Epithelial cell of proximal tubule (primary cell): Measurements from ENCODE around the gene ANKRD27. TPM values are rescaled to one million over a fixed set of nuclear protein-coding genes. Genes with fewer than 3 reads are reported as not detected.

ENCODE experiments used
- DNase-seq: peaks from one replicate; pipeline ENCODE4 v3.0.0-alpha.2; 2011; ENCODE audit warnings: low read depth
- H3K4me3 ChIP-seq: 2 replicates; pipeline ENCODE4 v1.5.1; 2011; ENCODE audit warnings: low read depth, mild to moderate bottlenecking, low read length
- total RNA-seq: library from RNA; depleted of rRNA; stranded (reverse); fragments of >200 nt; gene quantifications from 2 replicates; pipeline ENCODE4 v1.2.3, GENCODE V29; 2015
- TF ChIP-seq, protein P1 (sequence below): conservative IDR thresholded peaks from 2 replicates; pipeline ENCODE4 v1.5.1; 2012; ENCODE audit warnings: low read depth, mild to moderate bottlenecking, low read length

ANKRD27 gene
- total RNA-seq, 1 donor from 2014 or later, result 18.2 TPM

DNA sequence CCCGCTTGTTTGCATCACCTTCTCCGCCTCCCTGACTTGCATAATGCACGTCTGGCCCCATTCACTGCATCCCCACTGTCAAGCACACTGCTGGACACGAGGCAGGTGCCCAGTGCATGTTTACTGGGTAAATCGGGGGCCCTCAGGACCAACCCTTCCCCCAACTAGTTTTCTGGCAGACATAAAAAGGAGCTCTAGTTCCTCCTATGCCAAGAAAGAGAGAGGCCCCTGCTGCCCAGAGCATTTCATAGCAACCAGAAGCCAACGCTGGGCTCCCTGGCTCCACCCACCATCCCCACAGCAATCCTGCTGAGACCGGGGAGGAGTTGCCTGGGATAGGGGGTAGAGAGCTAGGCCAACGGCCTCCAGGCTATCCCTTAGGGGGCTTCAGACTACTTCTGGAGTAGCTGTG, 23.2 kb downstream of the ANKRD27 start:
- TF ChIP-seq, protein P1, sequence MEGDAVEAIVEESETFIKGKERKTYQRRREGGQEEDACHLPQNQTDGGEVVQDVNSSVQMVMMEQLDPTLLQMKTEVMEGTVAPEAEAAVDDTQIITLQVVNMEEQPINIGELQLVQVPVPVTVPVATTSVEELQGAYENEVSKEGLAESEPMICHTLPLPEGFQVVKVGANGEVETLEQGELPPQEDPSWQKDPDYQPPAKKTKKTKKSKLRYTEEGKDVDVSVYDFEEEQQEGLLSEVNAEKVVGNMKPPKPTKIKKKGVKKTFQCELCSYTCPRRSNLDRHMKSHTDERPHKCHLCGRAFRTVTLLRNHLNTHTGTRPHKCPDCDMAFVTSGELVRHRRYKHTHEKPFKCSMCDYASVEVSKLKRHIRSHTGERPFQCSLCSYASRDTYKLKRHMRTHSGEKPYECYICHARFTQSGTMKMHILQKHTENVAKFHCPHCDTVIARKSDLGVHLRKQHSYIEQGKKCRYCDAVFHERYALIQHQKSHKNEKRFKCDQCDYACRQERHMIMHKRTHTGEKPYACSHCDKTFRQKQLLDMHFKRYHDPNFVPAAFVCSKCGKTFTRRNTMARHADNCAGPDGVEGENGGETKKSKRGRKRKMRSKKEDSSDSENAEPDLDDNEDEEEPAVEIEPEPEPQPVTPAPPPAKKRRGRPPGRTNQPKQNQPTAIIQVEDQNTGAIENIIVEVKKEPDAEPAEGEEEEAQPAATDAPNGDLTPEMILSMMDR, result no peak
- H3K4me3 ChIP-seq, result no peak overlapping the region

DNA sequence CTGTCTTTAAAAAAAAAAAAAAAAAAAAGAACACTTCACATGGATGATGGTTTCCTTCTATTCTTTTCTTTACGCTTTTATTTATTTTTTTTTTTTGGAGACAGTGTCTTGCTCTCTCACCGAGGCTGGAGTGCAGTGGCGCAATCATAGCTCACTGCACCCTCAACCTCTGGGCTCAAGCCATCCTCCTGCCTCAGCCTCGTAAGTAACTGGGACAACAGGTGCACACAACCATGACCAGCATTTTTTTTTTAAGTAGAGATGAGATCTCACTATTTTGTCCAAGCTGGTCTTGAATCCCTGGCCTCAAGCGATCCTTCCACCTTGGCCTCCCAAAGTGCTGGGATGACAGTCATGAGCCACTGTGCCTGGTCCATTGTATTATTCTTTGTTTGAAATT, 24.3 kb downstream of the ANKRD27 start:
- no peak for DNase-seq
- TF ChIP-seq, protein P1, result no peak
- H3K4me3 ChIP-seq, result no peak overlapping the region

More for the DNA sequence above, 23.2 kb downstream of the ANKRD27 start:
- DNase-seq, result no peak

DNA sequence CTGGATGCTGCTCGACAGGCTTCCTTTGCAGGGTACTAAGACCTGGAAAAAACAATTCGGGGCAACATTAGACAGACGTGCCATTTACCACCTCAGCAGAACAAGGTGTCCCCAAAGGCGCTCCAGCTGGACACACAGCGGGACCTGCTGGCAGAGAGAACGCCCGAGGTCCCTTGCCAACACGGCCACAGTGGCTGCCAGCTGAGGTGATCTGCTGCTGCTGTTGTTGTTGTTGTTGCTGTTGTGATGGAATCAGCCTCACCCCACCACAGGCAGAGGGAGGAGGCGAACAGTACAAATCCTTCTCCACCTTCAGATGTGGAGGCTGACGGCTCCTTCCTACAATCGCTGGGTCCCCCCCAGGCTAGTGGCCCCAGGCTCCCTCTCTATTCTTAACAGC, 25.2 kb downstream of the ANKRD27 start:
- TF ChIP-seq, protein P1, result no peak
- H3K4me3 ChIP-seq, result no peak overlapping the region
- no peak for DNase-seq

DNA sequence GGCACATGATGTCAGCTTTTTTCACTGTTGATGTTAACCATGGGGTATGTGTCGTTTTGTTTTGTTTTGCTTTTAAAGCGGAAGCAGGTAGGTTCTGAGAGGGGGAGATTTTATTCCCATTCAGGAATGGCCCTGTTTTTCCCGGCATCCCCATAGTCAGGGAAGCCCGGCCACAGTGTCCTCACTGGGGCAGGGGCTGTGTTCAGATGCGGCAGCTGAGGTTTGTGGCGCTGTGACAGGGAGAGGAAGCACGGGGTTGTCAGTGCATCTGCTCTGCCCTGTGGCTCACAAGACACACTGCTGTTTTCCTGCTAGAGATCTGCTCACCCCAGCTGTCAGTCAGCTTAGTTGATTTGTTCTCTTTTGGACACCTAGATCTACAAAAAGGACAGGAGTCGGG, 27.6 kb downstream of the ANKRD27 start:
- no peak for DNase-seq
- TF ChIP-seq, protein P1, result no peak
- no peak overlapping the region for H3K4me3 ChIP-seq

DNA sequence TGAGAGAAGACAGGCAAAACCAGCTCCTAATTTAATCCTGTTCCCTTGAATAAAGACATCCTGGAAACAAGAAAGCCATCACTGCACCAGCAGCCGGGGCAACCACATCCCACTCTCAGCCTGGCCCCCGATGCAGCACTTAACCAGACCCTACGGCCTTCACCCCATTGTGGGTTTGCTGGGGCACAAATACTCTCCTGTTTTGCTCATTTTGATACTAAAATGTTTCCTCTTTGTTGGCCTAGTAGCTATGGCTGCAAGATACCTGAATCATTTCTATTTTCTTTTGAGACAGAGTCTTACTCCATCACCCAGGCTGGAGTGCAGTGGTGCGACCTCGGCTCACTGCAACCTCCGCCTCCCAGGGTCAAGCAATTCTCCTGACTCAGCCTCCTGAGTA, 28.4 kb downstream of the ANKRD27 start:
- no peak overlapping the region for H3K4me3 ChIP-seq
- DNase-seq, result no peak
- TF ChIP-seq, protein P1, result no peak

DNA sequence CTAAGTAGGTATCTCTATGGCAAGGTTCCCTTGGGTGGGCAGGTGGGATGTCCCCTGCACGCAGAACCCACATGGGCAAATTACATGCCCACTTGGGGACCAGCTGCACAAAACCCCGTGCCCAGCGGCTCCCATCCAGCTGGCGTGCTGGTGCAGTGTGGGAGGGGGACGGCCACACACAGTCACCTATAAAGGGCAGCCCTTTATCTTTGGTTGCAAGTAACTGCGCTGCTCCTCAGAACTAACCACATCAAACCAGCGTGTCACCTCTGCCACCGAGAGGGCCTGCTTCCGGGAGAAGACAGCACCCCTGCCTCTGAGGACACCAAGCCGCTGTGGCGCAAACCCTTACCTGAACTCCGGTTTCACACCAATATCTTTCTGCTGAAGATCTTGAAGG, 32.2 kb downstream of the ANKRD27 start:
- TF ChIP-seq, protein P1, result no peak
- H3K4me3 ChIP-seq, result no peak overlapping the region
- no peak for DNase-seq

DNA sequence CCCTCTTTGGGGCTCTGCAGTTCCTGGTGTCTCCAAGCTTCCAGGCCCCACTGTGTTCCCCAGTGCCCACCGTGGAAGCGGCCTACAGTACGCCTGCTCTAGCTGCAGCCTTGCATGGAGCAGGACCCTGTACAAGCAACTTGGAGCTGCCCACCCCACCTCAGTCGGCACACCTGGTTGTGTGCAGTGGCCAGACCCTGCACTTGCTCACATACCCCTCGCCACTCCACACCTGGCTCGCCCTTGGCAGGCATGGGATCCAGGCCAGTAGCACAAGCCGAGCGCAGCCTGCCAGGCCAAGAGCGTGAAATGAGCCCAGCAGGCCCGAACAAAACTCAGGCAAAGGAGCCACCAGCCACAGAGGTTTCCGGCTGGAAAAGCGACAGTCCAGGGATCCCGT, 36.4 kb downstream of the ANKRD27 start:
- no peak overlapping the region for H3K4me3 ChIP-seq
- no peak for DNase-seq
- TF ChIP-seq, protein P1, result no peak
